HG03196 (cell line): ENCODE results near the gene GPR33.
A peak's percentile ranks its signal among the peaks of the same experiment; 100 is the strongest.
"Not testable (repeated sequence)": the region's sequence is repeated elsewhere in the genome, so short reads cannot be mapped to it uniquely, and the experiment has no call there.

Experiments used
- ATAC-seq: cut with Tn5 transposase; IDR thresholded peaks from one replicate; pipeline ENCODE4 v1.9.1; 2021; ENCODE audit not compliant: unreplicated experiment

GPR33 gene

DNA sequence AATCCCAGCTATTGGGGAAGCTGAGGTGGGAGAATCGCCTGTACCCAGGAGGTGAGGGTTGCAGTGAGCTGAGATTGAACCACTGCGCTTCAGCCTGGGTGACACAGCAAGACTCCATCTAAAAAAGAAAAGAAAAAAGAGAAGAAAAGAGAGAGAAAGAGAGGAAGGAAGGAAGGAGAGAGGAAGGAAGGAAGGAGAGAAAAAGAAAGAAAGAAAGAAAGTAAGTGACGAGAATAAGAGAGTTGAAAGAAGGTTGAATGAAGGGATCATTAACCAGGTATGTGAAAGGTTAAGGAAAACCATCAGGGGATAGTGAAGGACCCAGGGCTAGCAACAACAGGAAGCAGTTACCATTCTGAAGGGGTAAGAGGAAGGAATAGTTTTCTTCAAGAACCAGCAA, 26.3 kb downstream of the GPR33 start:
- no peak for ATAC-seq

DNA sequence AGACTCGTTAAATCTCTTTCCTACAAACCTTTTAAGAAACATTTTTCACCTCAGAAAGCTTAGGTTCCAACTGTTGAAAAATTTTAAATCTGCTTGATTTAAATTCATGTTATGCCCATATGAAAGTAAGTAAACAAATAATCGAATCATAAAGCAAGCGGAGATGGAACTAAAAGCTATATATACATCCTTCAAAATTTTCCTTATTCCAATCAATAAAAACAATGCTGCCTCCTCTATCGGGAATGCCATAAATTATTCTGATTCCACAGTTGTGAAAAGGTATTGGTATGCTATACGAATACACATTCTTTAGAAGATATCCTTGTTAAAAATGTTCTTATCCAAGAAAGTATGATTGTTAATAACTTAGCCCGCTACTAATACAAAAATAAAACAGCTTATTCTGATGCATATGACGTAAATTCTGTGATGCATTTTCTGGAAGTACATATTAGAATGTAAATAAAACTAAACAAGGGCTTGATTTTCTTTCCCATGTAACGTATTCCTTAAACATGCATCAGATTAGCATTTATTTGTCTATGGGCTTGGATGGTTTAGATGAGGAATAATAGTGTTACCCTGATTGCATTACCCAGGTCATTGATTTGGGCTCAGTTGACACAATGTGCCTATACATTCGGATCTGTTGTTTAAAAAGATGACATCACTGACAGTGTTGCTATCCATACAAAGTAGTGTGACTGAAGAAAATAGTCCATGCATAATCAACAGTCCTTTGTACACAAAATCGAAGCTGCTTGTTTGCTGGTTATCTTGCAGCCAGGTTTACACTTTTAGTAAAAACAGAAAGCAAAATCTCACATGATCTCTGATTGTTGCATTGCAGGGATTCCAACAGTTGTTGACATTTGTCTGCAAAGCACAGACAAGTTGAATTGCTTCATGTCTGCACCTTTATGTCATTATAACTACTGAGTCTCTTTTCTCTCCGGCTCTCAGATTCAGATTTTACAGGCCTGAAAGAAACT, 29.9 kb downstream of the GPR33 start:
- ATAC-seq = no peak

DNA sequence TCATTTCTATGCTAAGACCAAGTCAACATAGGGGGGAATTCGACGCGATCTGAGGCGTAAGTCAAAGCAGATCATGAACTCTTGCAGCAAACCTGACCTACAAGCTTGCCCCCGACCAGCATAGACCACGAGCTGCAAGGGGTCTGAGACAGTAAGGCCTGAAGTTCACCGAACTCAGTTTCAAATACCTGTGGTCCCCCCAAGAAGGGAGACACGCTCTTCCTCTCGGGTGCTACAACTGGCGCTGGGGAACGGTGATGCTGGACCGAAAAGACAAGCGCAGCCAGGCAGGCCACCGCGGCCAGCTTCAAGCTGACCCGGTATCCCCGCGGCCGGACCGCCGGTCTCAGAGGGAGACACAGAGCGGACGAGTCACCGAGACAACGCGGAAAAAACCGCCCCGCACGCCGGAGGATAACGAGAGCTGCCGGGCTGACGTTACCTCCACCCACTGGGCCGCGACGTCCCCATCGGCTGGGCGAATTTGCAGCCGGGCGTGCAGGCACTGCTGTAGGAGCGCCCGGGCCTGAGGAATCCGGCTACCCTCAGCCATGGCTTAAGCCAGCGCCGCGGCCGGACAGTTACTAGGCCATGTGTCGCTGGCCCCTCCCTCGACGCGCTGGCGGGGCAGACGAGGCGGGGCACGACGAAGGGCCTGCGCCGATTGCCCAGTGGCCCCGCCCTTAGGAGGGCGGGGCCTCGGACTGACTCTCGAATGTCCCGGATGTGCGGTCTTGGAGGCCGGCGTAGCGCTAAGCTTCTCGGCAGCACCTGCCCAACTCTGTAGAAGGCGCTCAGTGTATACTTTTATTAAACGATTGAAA, 30.8 kb downstream of the GPR33 start, which contains the start of gene DTD2:
DTD2 (minus strand) TSS at position 666 of the 824 bp plus-strand sequence; CDS start at position 553, 113 bp downstream.
- peak; percentile 99 for ATAC-seq

DNA sequence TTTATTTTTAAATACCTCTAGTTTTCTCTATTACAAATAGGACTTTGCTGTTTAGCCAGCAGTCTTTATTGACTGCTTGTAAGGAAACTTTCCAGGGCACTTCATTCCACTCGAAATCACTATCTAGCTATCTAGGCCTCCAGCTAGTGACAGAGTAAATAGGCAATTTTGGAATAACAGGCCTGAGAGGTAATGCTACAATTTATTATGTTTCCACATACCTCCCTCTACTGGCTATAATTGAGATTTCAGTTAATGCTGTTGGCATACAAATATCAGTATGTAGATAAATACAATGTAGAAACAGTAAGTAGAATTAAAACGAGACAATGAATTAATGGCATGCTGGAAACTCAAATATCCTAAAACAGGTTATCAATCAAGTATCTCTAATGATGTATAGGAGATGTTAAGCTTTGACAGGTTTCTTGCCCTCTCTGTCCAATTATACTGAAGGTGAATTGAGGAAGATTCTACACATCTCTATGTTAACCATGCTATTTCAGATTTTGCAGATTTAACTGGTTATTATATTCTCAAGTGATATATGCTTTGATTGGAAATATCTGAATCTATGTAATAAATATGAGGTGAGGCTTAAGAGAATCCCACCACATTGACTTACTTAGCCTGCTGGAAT, 37.7 kb downstream of the GPR33 start:
- no peak for ATAC-seq

DNA sequence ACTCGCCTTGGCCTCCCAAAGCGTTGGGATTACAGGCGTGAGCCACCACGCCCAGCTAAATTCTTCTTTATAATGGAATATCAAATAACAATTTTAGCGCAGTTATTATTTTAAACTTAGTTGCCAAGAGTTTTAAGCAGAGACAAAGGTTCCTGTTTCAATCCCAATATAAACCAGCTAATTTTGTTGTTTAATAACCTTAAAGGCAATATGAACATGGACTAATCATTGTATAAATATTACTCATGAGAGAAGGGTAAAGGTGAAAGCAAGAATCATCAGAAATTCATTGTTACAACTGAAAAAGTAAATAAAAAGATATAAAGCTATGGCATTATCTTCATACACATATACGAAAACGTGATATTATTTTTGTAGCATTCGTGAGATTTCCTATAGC, 38.7 kb downstream of the GPR33 start:
- ATAC-seq = no peak

DNA sequence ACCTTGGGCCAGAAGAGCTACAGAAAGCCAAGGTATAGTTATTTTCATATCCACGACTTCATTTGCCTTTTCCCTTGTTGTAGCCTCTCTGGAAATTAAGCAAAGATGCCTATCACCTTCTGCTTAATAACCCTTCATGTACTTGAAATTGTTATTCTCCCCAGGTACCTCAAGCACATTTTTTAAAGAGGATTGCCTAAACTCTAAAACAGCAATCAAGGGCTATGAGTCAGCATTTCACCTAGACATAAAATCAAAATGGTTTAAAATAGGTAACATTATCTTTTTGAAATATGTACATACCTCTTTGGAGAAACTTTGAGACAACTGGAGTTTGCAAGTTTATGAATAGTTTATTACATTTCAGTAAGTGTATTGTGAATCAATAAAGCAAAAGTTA, 42.1 kb downstream of the GPR33 start:
- no peak for ATAC-seq

DNA sequence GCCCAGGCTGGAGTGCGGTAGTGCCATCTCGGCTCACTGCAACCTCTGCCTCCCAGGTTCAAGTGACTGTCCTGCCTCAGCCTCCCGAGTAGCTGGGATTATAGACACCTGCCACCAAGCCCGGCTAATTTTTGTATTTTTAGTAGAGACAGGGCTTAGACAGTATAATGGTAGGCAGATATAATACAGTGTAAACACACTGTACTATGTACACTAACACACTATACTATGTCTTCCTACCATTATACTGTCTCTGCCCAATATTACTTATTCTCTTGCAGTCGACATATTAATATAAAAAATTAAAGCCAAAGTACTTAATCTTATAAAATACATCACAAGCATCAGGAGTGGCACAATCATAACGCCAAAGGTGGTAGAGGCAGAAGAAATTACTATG, 45.6 kb downstream of the GPR33 start:
- no peak for ATAC-seq

DNA sequence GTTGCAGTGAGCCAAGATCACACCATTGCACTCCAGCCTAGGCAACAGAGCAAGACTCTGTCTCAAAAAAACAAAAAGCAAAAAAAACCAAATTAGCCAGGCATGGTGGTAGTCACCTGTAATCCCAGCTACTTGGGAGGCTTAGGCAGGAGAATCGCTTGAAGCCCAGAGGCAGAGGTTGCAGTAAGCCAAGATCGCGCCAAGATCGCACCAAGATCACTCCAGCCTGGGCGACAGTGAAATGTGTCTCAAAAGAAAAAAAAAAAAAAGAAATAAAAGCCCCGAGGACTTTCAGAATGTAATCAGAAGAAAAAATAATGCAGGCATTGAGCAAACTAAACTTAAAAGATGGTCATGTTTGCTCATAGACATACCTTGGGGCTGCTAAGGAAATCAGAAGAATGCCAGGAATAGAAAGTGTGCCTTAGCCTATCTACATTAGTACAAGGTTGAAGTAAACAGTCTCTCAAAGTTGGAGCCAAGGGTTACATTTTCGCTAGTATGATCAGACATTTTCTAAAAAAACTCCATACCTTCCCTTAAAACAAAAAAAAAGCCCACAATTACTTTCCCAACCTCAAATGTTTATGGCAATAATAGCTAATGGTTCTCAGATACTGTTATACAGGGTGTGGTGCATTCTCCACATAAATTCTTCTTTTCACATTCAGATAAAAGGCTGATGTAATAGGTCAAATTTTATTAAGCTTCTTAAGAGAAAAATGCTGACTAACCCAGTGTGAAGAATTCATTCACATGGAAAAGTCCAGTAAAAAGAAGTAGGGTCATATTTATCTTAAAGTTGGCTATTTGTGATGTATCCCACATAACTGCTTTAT, 46.3 kb downstream of the GPR33 start:
- ATAC-seq = no peak

DNA sequence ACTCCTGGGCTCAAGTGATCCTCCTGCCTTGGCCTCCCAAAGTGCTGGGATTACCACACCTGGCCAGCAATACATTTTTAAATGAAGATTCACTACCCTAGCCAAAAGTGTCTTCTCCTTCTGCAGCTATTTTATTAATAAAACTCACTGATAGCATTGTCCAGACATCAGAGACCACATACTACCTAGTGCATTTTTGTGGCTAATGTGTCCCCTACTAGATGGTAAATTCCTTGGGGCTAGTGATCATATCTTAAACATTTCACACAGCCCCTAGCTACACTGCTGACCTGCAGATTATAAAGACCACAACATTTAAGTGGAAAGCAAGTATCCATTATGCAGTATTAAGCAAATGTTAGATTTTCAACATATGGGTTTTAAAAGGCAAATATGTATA, 47.6 kb downstream of the GPR33 start:
- no peak for ATAC-seq

DNA sequence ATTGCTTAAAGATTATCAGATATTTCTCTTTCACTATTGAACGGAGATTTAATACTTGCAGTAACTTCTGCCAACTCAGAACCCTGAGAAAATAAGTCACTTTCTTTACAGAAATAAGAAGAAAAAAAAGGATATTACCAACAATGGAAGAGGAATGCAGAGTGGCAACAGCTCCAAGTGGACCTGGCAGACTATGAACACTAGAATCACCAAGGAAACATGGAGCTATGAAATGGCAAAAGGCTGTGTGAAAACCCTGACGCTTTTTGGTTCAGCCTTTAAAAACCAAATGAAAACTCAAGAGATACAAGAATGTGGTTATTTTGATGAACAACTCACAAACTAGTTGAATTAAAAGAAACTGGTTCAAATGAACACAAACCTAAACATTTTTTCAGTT, 48.3 kb downstream of the GPR33 start:
- ATAC-seq = no peak

DNA sequence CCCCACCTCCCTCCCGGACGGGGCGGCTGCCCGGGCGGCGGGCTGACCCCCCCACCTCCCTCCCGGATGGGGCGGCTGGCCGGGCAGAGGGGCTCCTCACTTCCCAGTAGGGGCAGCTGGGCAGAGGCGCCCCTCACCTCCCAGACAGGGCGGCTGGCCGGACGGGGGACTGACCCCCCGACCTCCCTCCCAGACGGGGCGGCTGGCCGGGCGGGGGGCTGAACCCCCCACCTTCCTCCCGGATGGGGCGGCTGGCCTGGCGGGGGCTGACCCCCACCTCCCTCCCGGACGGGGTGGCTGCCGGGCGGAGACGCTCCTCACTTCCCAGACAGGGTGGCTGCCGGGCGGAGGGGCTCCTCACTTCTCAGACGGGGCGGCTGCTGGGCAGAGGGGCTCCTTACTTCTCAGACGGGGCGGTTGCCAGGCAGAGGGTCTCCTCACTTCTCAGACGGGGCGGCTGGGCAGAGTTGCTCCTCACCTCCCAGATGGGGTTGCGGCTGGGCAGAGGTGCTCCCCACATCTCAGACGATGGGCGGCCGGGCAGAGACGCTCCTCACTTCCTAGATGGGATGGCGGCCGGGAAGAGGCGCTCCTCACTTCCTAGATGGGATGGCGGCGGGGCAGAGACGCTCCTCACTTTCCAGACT, 50.7 kb downstream of the GPR33 start:
- not testable (repeated sequence) for ATAC-seq

DNA sequence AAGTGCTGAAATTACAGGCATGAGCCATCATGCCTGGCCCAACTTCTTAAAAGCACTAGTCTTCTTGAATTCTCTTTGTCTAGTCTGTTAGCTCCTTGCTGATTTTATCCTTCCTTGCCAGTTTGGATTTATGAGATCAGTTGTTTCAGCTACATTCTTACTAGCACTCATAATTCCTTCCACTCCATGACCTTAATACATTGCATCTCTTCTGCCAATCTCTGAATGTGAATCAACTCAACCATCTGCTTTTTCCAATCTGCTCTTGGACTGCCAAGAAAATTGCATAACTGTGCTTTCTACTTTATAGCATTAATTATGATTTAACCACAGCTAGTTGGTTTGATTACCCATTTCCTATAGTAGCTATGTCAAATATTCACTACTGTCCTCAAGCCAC, 52.6 kb downstream of the GPR33 start:
- no peak for ATAC-seq
